Karpas-422 (cell line): ENCODE results near the gene ZC3H4. TPM values are rescaled to one million over a fixed set of nuclear protein-coding genes. Genes with fewer than 3 reads are reported as not detected.
A peak's percentile ranks its signal among the peaks of the same experiment; 100 is the strongest.
"Not testable (repeated sequence)": the region's sequence is repeated elsewhere in the genome, so short reads cannot be mapped to it uniquely, and the experiment has no call there.

Experiments used
- DNase-seq: peaks from one replicate; pipeline ENCODE4 v3.0.0-alpha.2; 2015
- H2AFZ ChIP-seq: fragments of 200-600 bp; sonication (generic); 2 replicates; pipeline ENCODE4 v1.6.1; 2014; ENCODE audit warnings: antibody characterized with exemption, low read length, mixed read lengths
- H3K27ac ChIP-seq: fragments of 200-600 bp; sonication (generic); 2 replicates; pipeline ENCODE4 v1.5.1; 2014; ENCODE audit warnings: mild to moderate bottlenecking, low read length, moderate library complexity
- H3K27me3 ChIP-seq: fragments of 200-600 bp; sonication (generic); 2 replicates; pipeline ENCODE4 v1.6.1; 2014; ENCODE audit warnings: low read length, mixed read lengths
- H3K36me3 ChIP-seq: fragments of 200-600 bp; sonication (generic); 2 replicates; pipeline ENCODE4 v1.6.1; 2014; ENCODE audit warnings: low read length, mixed read lengths; ENCODE audit not compliant: insufficient read depth
- H3K4me1 ChIP-seq: fragments of 200-600 bp; sonication (generic); 2 replicates; pipeline ENCODE4 v1.6.1; 2014; ENCODE audit warnings: mild to moderate bottlenecking, low read length, mixed read lengths
- H3K4me2 ChIP-seq: fragments of 200-600 bp; sonication (generic); 2 replicates; pipeline ENCODE4 v1.6.1; 2014; ENCODE audit warnings: low read length, low read depth, mild to moderate bottlenecking; ENCODE audit not compliant: poor library complexity, severe bottlenecking
- H3K4me3 ChIP-seq: fragments of 200-600 bp; sonication (generic); 2 replicates; pipeline ENCODE4 v1.5.1; 2014; ENCODE audit warnings: mild to moderate bottlenecking, antibody characterized with exemption, low read length, mixed read lengths
- H3K79me2 ChIP-seq: fragments of 200-600 bp; sonication (generic); 2 replicates; pipeline ENCODE4 v1.6.1; 2014; ENCODE audit warnings: mild to moderate bottlenecking, low read length, mixed read lengths
- H3K9ac ChIP-seq: fragments of 200-600 bp; sonication (generic); 2 replicates; pipeline ENCODE4 v1.6.0; 2014; ENCODE audit warnings: low read length
- H3K9me2 ChIP-seq: fragments of 200-600 bp; sonication (generic), shearing (Covaris generic); replicated peaks from 2 replicates; pipeline ENCODE4 v1.6.0; 2014; ENCODE audit warnings: mild to moderate bottlenecking, low read length, moderate library complexity; ENCODE audit not compliant: insufficient read depth
- H3K9me3 ChIP-seq: fragments of 300-700, 200-600 bp; sonication (generic); 2 replicates; pipeline ENCODE4 v1.6.1; 2014; ENCODE audit warnings: low read length, mixed read lengths
- H4K20me1 ChIP-seq: fragments of 200-600 bp; sonication (generic); 2 replicates; pipeline ENCODE4 v1.6.1; 2014; ENCODE audit warnings: mild to moderate bottlenecking, antibody characterized with exemption, low read length, low read depth; ENCODE audit not compliant: insufficient read depth
- total RNA-seq: library from RNA; depleted of rRNA; stranded (reverse); fragments of >200 nt; shearing (Covaris generic); gene quantifications from 2 replicates; pipeline ENCODE4 v1.2.3, GENCODE V29; 2014; ENCODE audit warnings: low replicate concordance

ZC3H4 gene
- total RNA-seq, 1 experiment from 2014 or later: 13.0 TPM

DNA sequence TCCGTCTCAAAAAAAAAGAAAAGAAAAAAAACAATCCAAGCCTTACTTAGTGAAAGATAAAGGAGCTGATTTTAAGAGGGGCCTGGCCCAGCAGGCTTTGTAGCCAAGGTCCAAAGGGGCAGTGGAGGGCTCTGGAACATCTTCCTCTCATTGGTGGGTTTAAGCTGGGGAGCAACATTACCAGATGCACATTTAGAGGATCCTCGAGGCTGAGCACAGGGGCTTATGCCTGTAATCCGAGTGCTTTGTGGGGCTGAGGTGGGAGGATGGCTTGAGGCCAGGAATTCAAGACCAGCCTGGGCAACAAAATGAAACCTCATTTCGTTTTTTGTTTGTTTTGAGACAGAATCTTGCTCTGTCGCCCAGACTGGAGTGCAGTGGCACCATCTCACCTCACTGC lies 57.2 kb downstream of the ZC3H4 start:
- H2AFZ ChIP-seq: no peak overlapping the region
- no peak overlapping the region for H3K27ac ChIP-seq
- H3K4me1 ChIP-seq: no peaks in the 10 kb centered on the region
- H3K36me3 ChIP-seq: no peaks in the 10 kb centered on the region
- no peaks in the 10 kb centered on the region for H3K79me2 ChIP-seq
- no peaks in the 10 kb centered on the region for H3K9me3 ChIP-seq
- no peaks in the 10 kb centered on the region for H3K27me3 ChIP-seq
- no peak overlapping the region for H3K4me2 ChIP-seq
- no peak for DNase-seq
- no peak overlapping the region for H3K9ac ChIP-seq
- H3K4me3 ChIP-seq: no peak overlapping the region
- no peaks in the 10 kb centered on the region for H3K9me2 ChIP-seq
- no peaks in the 10 kb centered on the region for H4K20me1 ChIP-seq

- peaks cover 18% of the 10 kb centered on the region for H3K79me2 ChIP-seq
- H3K27me3 ChIP-seq, H3K9me3 ChIP-seq, H2AFZ ChIP-seq, H3K4me2 ChIP-seq, H3K36me3 ChIP-seq, H4K20me1 ChIP-seq, H3K9ac ChIP-seq, H3K27ac ChIP-seq, H3K4me1 ChIP-seq, DNase-seq, H3K4me3 ChIP-seq, H3K9me2 ChIP-seq: not testable (repeated sequence)
These were observed 63.0 kb downstream of the ZC3H4 start for GRCh38 chr19:47050562-47050961.

GRCh38 chr19:47049307-47049700 lies 64.3 kb downstream of the ZC3H4 start:
- H3K9me3 ChIP-seq: no peaks in the 10 kb centered on the region
- H3K36me3 ChIP-seq: no peaks in the 10 kb centered on the region
- peaks cover 10% of the 10 kb centered on the region for H3K4me1 ChIP-seq
- H3K9me2 ChIP-seq: no peaks in the 10 kb centered on the region
- no peak overlapping the region for H3K27ac ChIP-seq
- H3K9ac ChIP-seq: peak overlapping the region; percentile 37; the same call in 1 of the 2 replicates
- peak overlapping the region; percentile 51; the same call in 1 of the 2 replicates for H3K4me3 ChIP-seq
- H2AFZ ChIP-seq: no peak overlapping the region
- no peaks in the 10 kb centered on the region for H3K27me3 ChIP-seq
- H4K20me1 ChIP-seq: no peaks in the 10 kb centered on the region
- peak overlapping the region; percentile 50 for H3K4me2 ChIP-seq
- no peak for DNase-seq
- peaks cover 18% of the 10 kb centered on the region for H3K79me2 ChIP-seq

DNA sequence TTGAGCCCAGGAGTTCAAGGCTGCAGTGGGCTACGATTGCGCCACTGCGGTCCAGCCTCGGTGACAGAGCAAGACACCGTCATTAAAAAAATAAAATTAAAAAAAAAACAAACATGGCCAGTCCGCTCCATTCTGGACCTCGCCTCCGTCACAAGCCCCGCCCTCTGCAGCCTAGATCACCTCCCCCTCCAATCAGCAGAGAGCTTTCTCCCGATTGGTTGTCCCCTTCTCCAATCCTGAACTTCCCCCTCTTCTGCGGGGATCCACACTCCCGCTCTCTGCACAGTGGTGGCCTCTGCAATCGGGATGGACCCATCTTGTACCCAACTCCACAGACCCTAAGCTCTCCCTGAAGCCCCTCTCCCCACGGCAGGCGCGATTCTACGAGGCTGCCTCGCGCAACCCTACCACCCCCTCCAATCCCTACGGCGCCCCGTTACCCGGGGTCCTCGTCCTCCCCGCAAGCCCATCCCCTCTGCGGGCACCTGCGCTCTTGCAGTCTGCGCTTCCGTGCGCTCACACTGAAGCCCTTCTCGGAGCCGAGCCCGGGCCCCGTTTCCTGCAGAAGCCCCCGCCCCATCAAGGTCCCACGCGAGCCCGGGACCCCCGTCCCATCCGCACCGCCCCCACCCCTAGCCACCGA lies 65.7 kb downstream of the ZC3H4 start:
- peak; percentile 86 for DNase-seq
- Histone ChIP-seq H4K20me1 (no peaks in the 10 kb centered on the region), H3K9me3 (no peaks in the 10 kb centered on the region), H3K27me3 (no peaks in the 10 kb centered on the region), H3K4me2 (peak overlapping the region; percentile 90), H3K4me3 (peak overlapping the region; percentile 81), H2AFZ (peak overlapping the region; percentile 18; the same call in 1 of the 2 replicates), H3K9me2 (no peaks in the 10 kb centered on the region), H3K79me2 (peaks cover 18% of the 10 kb centered on the region), H3K4me1 (peaks cover 10% of the 10 kb centered on the region), H3K9ac (peak overlapping the region; percentile 80), H3K27ac (no peak overlapping the region; the same call in 1 of the 2 replicates), H3K36me3 (no peaks in the 10 kb centered on the region)

GRCh38 chr19:47047272-47047762 lies 66.3 kb downstream of the ZC3H4 start:
- Histone ChIP-seq H3K36me3 (no peaks in the 10 kb centered on the region), H3K79me2 (peaks cover 18% of the 10 kb centered on the region)

DNA sequence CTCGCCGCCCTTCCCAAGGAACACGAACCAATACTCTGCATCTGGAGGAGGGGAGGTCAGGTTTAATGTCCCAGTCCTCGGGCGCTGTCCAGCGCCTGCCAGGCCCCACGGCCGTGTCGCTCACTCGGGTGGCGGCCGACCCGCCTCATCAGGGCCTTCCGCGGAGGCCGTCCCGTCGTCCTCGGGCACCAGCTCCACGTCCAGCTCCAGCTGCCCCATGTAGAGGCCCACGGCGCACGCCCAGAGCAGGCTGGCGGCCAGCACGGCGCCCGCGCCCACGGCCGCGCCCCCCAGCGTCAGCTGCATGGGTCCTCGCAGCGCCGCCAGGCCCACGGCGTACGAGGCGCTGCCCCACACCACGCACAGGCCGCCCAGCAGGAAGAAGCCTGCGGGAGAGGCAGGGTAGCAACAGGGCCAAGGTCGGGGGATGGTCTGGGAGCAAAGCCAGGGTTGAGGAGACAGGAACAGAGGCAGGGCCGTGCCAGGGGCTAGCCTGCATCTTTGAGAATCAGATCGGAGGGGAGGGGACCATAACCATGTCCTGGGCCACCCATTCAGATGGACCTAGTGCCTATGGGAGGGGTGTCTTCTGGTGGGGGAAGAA lies 67.6 kb downstream of the ZC3H4 start:
- H3K27me3 ChIP-seq: no peaks in the 10 kb centered on the region
- H3K9me3 ChIP-seq: no peaks in the 10 kb centered on the region
- no peaks in the 10 kb centered on the region for H3K36me3 ChIP-seq

More at GRCh38 chr19:47047272-47047762, 66.3 kb downstream of the ZC3H4 start:
- H3K9me2 ChIP-seq: no peaks in the 10 kb centered on the region
- no peaks in the 10 kb centered on the region for H4K20me1 ChIP-seq
- DNase-seq: no peak
- H3K9ac ChIP-seq: no peak overlapping the region
- H3K9me3 ChIP-seq: no peaks in the 10 kb centered on the region
- peak overlapping the region; percentile 90 for H3K4me2 ChIP-seq
- H3K27ac ChIP-seq: no peak overlapping the region
- H2AFZ ChIP-seq: no peak overlapping the region
- no peaks in the 10 kb centered on the region for H3K27me3 ChIP-seq
- peaks cover 10% of the 10 kb centered on the region for H3K4me1 ChIP-seq
- peak overlapping the region; percentile 81; the same call in 1 of the 2 replicates for H3K4me3 ChIP-seq

GRCh38 chr19:47044946-47045866 lies 68.4 kb downstream of the ZC3H4 start:
- Histone ChIP-seq H3K4me1 (peaks cover 10% of the 10 kb centered on the region), H3K79me2 (peaks cover 18% of the 10 kb centered on the region), H2AFZ (no peak overlapping the region), H3K27me3 (no peaks in the 10 kb centered on the region), H4K20me1 (no peaks in the 10 kb centered on the region), H3K9me3 (no peaks in the 10 kb centered on the region), H3K9me2 (no peaks in the 10 kb centered on the region), H3K4me2 (no peak overlapping the region), H3K4me3 (no peak overlapping the region), H3K36me3 (no peaks in the 10 kb centered on the region), H3K9ac (no peak overlapping the region), H3K27ac (no peak overlapping the region)
- no peak for DNase-seq

More for the DNA sequence above, 67.6 kb downstream of the ZC3H4 start:
- peaks cover 18% of the 10 kb centered on the region for H3K79me2 ChIP-seq
- no peak overlapping the region for H2AFZ ChIP-seq
- no peaks in the 10 kb centered on the region for H4K20me1 ChIP-seq
- no peaks in the 10 kb centered on the region for H3K9me2 ChIP-seq
- H3K4me1 ChIP-seq: peaks cover 10% of the 10 kb centered on the region
- no peak overlapping the region for H3K9ac ChIP-seq
- H3K27ac ChIP-seq: no peak overlapping the region
- no peak for DNase-seq
- no peak overlapping the region for H3K4me3 ChIP-seq
- no peak overlapping the region for H3K4me2 ChIP-seq

- no peak overlapping the region for H3K4me3 ChIP-seq
- no peaks in the 10 kb centered on the region for H3K36me3 ChIP-seq
- H2AFZ ChIP-seq: no peak overlapping the region
- H3K4me2 ChIP-seq: no peak overlapping the region
- no peaks in the 10 kb centered on the region for H4K20me1 ChIP-seq
- no peaks in the 10 kb centered on the region for H3K27me3 ChIP-seq
- no peak overlapping the region for H3K9ac ChIP-seq
- no peak for DNase-seq
- H3K4me1 ChIP-seq: peaks cover 8% of the 10 kb centered on the region
- H3K9me3 ChIP-seq: no peaks in the 10 kb centered on the region
- H3K79me2 ChIP-seq: no peaks in the 10 kb centered on the region
- H3K9me2 ChIP-seq: no peaks in the 10 kb centered on the region
- H3K27ac ChIP-seq: no peak overlapping the region
These were observed 72.7 kb downstream of the ZC3H4 start for GRCh38 chr19:47040869-47041268.
